K562 (cell line): Measurements from ENCODE around the gene PDE6D. TPM values are rescaled to one million over a fixed set of nuclear protein-coding genes. Genes with fewer than 3 reads are reported as not detected.

Experiments used
- CREB1 ChIP-seq, 2 experiments: sonication (generic) in 1 of 2; formaldehyde crosslinking in 1 of 2; IDR thresholded peaks; 2 replicates each; pipeline versions ENCODE4 v1.6.1 to v1.8.0; 2012 to 2022; ENCODE audit warnings: inconsistent platforms in 1 of 2, mild to moderate bottlenecking in 1 of 2, missing genetic modification reagents in 1 of 2, moderate library complexity in 1 of 2
- ILF3 ChIP-seq: fragments of 450-650 bp; IDR thresholded peaks from 2 replicates; pipeline ENCODE4 v1.6.1; 2018; ENCODE audit warnings: antibody characterized with exemption, mild to moderate bottlenecking, moderate library complexity, borderline replicate concordance
- KAT7 ChIP-seq: sonication (generic); formaldehyde crosslinking; IDR thresholded peaks from 2 replicates; pipeline ENCODE4 v1.8.0; 2022; ENCODE audit warnings: missing genetic modification reagents, mild to moderate bottlenecking, borderline replicate concordance
- KLF10 ChIP-seq: fragments of 250-450 bp; sonication (Bioruptor Pico); IDR thresholded peaks from 2 replicates; pipeline ENCODE4 v1.6.1; 2021; ENCODE audit warnings: matching md5 sums
- LCOR ChIP-seq: sonication (generic); formaldehyde crosslinking; IDR thresholded peaks from 2 replicates; pipeline ENCODE4 v1.8.0; 2022; ENCODE audit warnings: mild to moderate bottlenecking, missing genetic modification reagents
- RHOXF2B ChIP-seq: fragments of 250-450 bp; sonication (Bioruptor Pico); conservative IDR thresholded peaks from 2 replicates; pipeline ENCODE4 v1.5.1; 2021
- SP1 ChIP-seq: sonication (generic); formaldehyde crosslinking; IDR thresholded peaks from 2 replicates; pipeline ENCODE4 v1.8.1; 2022; ENCODE audit warnings: mild to moderate bottlenecking, missing genetic modification reagents
- TAF15 ChIP-seq: fragments of 200-400 bp; formaldehyde crosslinking; IDR thresholded peaks from 2 replicates; pipeline ENCODE4 v1.6.1; 2017; ENCODE audit warnings: mild to moderate bottlenecking, low read depth, low read length, moderate library complexity
- ZBTB17 ChIP-seq: fragments of 450-650 bp; formaldehyde crosslinking; IDR thresholded peaks from 2 replicates; pipeline ENCODE4 v1.4.0; 2020; ENCODE audit warnings: mild to moderate bottlenecking
- polyA plus RNA-seq, 8 experiments: library from polyadenylated mRNA; depleted of rRNA in 4 of 8; stranded (reverse) in 5 of 8; unstranded in 3 of 8; fragments of >200 nt; fragmentation: Nextera tagmentation in 2 of 8; fragmentation: Illumina TruSeq in 1 of 8; extraction: Ambion mirVana in 2 of 8; extraction: Trizol in 1 of 8; gene quantifications; 2 replicates each; pipeline versions ENCODE4 v1.2.1 to v1.2.3, GENCODE V29; 2011 to 2014; ENCODE audit warnings: inconsistent platforms in 1 of 8, missing spikeins in 1 of 8
- total RNA-seq, 7 experiments: library from RNA; depleted of rRNA in 6 of 7; stranded (reverse); fragments of >200 nt in 6 of 7; fragmentation: Illumina TruSeq in 2 of 7; extraction: Trizol in 2 of 7; gene quantifications; 2 replicates each; pipeline versions ENCODE4 v1.2.1 to v1.2.3, GENCODE V29; 2011 to 2021; ENCODE audit warnings: low replicate concordance in 1 of 7
- TF ChIP-seq, protein P1 (sequence below), 2 experiments: fragments of 150-350 bp in 1 of 2; IDR thresholded peaks; 2 replicates each; pipeline ENCODE4 v1.6.1; 2012 to 2016; ENCODE audit warnings: low read depth in 2 of 2, low read length in 2 of 2, mild to moderate bottlenecking in 1 of 2, moderate library complexity in 1 of 2
- TF ChIP-seq, protein P2 (sequence below), 2 experiments: fragments of 450-650 bp; IDR thresholded peaks; 2 replicates each; pipeline ENCODE4 v1.6.1; 2018; ENCODE audit warnings: mild to moderate bottlenecking in 2 of 2, low read depth in 1 of 2; ENCODE audit not compliant: partially characterized antibody in 2 of 2
- TF ChIP-seq, protein P3 (sequence below): IDR thresholded peaks from 2 replicates; pipeline ENCODE4 v1.6.1; 2011; ENCODE audit warnings: borderline replicate concordance, low read depth, mild to moderate bottlenecking, moderate library complexity, low read length; ENCODE audit not compliant: insufficient read depth, poor library complexity, severe bottlenecking

The PDE6D gene
- total and polyA plus RNA-seq, 9 of the 15 experiments (the other 6 are each of a cell fraction or from before 2014, with no cell fraction given) = 0.65 to 11.6 (median 7.0) TPM

DNA sequence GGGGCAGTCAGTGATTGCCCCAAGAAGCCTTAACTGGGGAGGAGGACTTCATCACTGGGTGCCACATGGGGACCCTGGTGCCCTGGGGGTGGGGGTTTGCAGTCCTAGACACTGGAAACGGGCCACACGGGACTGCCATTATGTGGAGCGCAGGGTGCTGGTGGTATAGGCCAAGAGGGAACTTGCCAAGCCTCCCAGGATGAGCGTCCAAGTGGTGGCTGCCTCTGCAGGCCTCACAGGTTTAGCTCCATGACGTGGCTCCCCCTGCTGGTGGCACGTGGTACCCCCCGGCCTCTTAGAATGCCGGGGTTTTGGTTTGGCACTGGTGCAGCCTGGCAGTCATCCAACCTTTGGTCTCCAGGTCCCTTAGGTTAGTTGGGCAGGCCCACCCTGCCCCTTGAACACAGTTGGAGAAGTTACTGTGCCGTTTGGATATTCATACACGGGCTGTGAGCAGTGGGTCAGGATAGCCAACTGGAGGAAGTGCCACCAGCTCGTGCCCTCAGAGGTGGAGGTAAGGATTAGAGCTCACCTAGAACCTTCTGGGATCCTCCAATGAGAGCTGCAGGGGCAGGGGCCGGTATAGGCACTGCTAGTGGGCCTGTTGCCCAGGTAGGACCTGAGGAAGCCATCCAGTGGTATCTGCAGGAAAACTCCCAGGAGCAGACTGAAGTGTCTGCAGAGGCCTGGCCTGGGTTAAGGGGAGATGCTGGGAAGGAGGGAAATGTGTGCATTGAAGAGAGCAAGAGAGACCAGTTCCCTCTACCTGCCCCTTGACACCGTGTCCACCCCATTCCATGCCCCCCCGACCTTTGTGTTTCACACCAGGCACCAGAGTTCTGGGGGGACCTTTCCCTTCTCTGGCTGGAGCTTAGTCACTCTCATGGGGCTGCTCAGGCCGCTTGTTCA lies 67.1 kb downstream of the PDE6D start (continued):
- TF ChIP-seq, protein P1, sequence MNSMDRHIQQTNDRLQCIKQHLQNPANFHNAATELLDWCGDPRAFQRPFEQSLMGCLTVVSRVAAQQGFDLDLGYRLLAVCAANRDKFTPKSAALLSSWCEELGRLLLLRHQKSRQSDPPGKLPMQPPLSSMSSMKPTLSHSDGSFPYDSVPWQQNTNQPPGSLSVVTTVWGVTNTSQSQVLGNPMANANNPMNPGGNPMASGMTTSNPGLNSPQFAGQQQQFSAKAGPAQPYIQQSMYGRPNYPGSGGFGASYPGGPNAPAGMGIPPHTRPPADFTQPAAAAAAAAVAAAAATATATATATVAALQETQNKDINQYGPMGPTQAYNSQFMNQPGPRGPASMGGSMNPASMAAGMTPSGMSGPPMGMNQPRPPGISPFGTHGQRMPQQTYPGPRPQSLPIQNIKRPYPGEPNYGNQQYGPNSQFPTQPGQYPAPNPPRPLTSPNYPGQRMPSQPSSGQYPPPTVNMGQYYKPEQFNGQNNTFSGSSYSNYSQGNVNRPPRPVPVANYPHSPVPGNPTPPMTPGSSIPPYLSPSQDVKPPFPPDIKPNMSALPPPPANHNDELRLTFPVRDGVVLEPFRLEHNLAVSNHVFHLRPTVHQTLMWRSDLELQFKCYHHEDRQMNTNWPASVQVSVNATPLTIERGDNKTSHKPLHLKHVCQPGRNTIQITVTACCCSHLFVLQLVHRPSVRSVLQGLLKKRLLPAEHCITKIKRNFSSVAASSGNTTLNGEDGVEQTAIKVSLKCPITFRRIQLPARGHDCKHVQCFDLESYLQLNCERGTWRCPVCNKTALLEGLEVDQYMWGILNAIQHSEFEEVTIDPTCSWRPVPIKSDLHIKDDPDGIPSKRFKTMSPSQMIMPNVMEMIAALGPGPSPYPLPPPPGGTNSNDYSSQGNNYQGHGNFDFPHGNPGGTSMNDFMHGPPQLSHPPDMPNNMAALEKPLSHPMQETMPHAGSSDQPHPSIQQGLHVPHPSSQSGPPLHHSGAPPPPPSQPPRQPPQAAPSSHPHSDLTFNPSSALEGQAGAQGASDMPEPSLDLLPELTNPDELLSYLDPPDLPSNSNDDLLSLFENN (IDR thresholded peaks at IDR 0.05; ENCODE audit: low read depth in 2 of 2, low read length in 2 of 2) = peak in 1 of 2 experiments; percentile 49; a peak in 1 of 4 replicates
- 0 out of 2 replicates have a peak, but pooled peaks have one; percentile 51 for TF ChIP-seq ILF3
- peak; percentile 60; the same call in 1 of the 2 replicates for TF ChIP-seq LCOR (CRISPR knock-in tag)
- peak; percentile 65; the same call in 1 of the 2 replicates for TF ChIP-seq ZBTB17 (CRISPR knock-in tag)
- peak; percentile 48; the same call in 1 of the 2 replicates for TF ChIP-seq SP1 (CRISPR knock-in tag)
- TF ChIP-seq KAT7 (CRISPR knock-in tag) = peak; percentile 59; the same call in 1 of the 2 replicates
- no peak; the same call in 1 of the 2 replicates for TF ChIP-seq RHOXF2B (CRISPR knock-in tag)
- TF ChIP-seq, protein P2, sequence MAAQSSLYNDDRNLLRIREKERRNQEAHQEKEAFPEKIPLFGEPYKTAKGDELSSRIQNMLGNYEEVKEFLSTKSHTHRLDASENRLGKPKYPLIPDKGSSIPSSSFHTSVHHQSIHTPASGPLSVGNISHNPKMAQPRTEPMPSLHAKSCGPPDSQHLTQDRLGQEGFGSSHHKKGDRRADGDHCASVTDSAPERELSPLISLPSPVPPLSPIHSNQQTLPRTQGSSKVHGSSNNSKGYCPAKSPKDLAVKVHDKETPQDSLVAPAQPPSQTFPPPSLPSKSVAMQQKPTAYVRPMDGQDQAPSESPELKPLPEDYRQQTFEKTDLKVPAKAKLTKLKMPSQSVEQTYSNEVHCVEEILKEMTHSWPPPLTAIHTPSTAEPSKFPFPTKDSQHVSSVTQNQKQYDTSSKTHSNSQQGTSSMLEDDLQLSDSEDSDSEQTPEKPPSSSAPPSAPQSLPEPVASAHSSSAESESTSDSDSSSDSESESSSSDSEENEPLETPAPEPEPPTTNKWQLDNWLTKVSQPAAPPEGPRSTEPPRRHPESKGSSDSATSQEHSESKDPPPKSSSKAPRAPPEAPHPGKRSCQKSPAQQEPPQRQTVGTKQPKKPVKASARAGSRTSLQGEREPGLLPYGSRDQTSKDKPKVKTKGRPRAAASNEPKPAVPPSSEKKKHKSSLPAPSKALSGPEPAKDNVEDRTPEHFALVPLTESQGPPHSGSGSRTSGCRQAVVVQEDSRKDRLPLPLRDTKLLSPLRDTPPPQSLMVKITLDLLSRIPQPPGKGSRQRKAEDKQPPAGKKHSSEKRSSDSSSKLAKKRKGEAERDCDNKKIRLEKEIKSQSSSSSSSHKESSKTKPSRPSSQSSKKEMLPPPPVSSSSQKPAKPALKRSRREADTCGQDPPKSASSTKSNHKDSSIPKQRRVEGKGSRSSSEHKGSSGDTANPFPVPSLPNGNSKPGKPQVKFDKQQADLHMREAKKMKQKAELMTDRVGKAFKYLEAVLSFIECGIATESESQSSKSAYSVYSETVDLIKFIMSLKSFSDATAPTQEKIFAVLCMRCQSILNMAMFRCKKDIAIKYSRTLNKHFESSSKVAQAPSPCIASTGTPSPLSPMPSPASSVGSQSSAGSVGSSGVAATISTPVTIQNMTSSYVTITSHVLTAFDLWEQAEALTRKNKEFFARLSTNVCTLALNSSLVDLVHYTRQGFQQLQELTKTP (IDR thresholded peaks at IDR 0.05; ENCODE audit: low read depth in 1 of 2, partially characterized antibody in 2 of 2) = no peak
- TF ChIP-seq CREB1 (IDR thresholded peaks at IDR 0.05) = peak; percentile 31; the same call in 1 of the 2 replicates
- TF ChIP-seq CREB1 (CRISPR knock-in tag; IDR thresholded peaks at IDR 0.05) = peak; percentile 60; the same call in 1 of the 2 replicates
- TF ChIP-seq KLF10 (CRISPR knock-in tag) = no peak
- TF ChIP-seq, protein P3, sequence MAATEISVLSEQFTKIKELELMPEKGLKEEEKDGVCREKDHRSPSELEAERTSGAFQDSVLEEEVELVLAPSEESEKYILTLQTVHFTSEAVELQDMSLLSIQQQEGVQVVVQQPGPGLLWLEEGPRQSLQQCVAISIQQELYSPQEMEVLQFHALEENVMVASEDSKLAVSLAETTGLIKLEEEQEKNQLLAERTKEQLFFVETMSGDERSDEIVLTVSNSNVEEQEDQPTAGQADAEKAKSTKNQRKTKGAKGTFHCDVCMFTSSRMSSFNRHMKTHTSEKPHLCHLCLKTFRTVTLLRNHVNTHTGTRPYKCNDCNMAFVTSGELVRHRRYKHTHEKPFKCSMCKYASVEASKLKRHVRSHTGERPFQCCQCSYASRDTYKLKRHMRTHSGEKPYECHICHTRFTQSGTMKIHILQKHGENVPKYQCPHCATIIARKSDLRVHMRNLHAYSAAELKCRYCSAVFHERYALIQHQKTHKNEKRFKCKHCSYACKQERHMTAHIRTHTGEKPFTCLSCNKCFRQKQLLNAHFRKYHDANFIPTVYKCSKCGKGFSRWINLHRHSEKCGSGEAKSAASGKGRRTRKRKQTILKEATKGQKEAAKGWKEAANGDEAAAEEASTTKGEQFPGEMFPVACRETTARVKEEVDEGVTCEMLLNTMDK = peak; percentile 96
- TF ChIP-seq TAF15 = 0 out of 2 replicates have a peak, but pooled peaks have one; percentile 79
